OCI-LY7 (cell line): ENCODE results near the gene SLC22A24.

ENCODE experiments used
- EZH2phosphoT487 ChIP-seq: fragments of 200-600 bp; sonication (generic); IDR thresholded peaks from 2 replicates; pipeline ENCODE4 v1.6.1; 2018; ENCODE audit warnings: low read depth, borderline replicate concordance, mild to moderate bottlenecking, mixed run types, antibody characterized with exemption, low read length, moderate library complexity, mixed read lengths
- TF ChIP-seq, protein P1 (sequence below): fragments of 200-600 bp; sonication (generic); conservative IDR thresholded peaks from 2 replicates; pipeline ENCODE4 v1.5.1; 2014; ENCODE audit warnings: mild to moderate bottlenecking, antibody characterized with exemption, low read length, moderate library complexity, mixed read lengths

DNA sequence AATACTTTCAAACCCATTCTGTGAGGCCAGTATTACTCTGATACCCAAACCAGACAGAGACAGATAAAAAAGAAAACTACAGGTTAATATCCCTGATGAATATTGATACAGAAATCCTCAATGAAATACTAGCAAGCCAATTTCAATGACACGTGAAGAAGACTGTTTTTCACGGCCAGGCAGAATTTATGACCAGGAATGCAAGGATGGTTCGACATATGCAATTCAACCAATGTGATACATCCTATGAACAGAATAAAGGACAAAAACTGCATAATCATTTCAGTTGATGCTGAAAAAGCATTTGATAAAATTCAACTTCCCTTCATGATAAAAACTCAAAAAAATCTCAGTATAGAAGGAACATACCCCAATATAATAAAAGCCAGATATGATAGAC lies 44.5 kb downstream of the SLC22A24 start:
- TF ChIP-seq, protein P1, sequence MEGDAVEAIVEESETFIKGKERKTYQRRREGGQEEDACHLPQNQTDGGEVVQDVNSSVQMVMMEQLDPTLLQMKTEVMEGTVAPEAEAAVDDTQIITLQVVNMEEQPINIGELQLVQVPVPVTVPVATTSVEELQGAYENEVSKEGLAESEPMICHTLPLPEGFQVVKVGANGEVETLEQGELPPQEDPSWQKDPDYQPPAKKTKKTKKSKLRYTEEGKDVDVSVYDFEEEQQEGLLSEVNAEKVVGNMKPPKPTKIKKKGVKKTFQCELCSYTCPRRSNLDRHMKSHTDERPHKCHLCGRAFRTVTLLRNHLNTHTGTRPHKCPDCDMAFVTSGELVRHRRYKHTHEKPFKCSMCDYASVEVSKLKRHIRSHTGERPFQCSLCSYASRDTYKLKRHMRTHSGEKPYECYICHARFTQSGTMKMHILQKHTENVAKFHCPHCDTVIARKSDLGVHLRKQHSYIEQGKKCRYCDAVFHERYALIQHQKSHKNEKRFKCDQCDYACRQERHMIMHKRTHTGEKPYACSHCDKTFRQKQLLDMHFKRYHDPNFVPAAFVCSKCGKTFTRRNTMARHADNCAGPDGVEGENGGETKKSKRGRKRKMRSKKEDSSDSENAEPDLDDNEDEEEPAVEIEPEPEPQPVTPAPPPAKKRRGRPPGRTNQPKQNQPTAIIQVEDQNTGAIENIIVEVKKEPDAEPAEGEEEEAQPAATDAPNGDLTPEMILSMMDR = no peak
- no peak for TF ChIP-seq EZH2phosphoT487
